IMR-90 (cell line): ENCODE measurements around the gene DNAJC12. TPM values are rescaled to one million over a fixed set of nuclear protein-coding genes. Genes with fewer than 3 reads are reported as not detected.

Source experiments
- ATAC-seq: fragments of 200-7000 bp; cut with Tn5 transposase; 2 replicates; pipeline ENCODE4 v1.9.1; 2020; ENCODE audit warnings: low read depth, mild to moderate bottlenecking, moderate library complexity
- BruUV-seq: library from RNA; stranded (reverse); fragments of 400-500 nt; replicated peaks from 2 replicates; lab custom pipeline; 2021; lab: Mats Ljungman, UMichigan
- CTCF ChIA-PET: fragments of 300-600 bp; formaldehyde crosslinking; extraction: SDS; loops from one replicate; lab custom pipeline; 2021; ENCODE audit warnings: antibody characterized with exemption; lab: Yijun Ruan, JAX
- POLR2A ChIA-PET: fragments of 300-600 bp; sonication (Branson Sonifier 250); formaldehyde crosslinking; loops from one replicate; lab custom pipeline; 2022; ENCODE audit warnings: antibody characterized with exemption; ENCODE audit not compliant: unreplicated experiment; lab: Charles Lee
- DNase-seq: peaks from one replicate; pipeline ENCODE4 v3.0.0; 2013
- H2AFZ ChIP-seq: replicated peaks from 2 replicates; pipeline ENCODE3; 2013; ENCODE audit warnings: low read length, mild to moderate bottlenecking; ENCODE audit not compliant: poor library complexity
- H2AK5ac ChIP-seq: 2 replicates; pipeline ENCODE4 v1.6.1; 2013; ENCODE audit warnings: low read depth, low read length, inconsistent platforms
- H2AK9ac ChIP-seq: replicated peaks from 2 replicates; pipeline ENCODE3; 2013; ENCODE audit warnings: mild to moderate bottlenecking, low read depth, low read length, moderate library complexity; ENCODE audit not compliant: poor library complexity
- H2BK120ac ChIP-seq: 2 replicates; pipeline ENCODE4 v1.6.1; 2013; ENCODE audit warnings: low read depth, low read length, inconsistent platforms
- H2BK15ac ChIP-seq: 3 replicates; pipeline ENCODE4 v1.6.1; 2013; ENCODE audit warnings: low read depth, low read length, inconsistent platforms
- H2BK20ac ChIP-seq: 2 replicates; pipeline ENCODE4 v1.6.1; 2013; ENCODE audit warnings: low read depth, mild to moderate bottlenecking, inconsistent platforms, low read length, moderate library complexity
- H2BK5ac ChIP-seq: 2 replicates; pipeline ENCODE4 v1.6.1; 2013; ENCODE audit warnings: mild to moderate bottlenecking, low read depth, low read length, inconsistent platforms; ENCODE audit not compliant: poor library complexity, severe bottlenecking
- H3K14ac ChIP-seq: replicated peaks from 2 replicates; pipeline ENCODE4 v1.6.1; 2013; ENCODE audit warnings: low read depth, low read length, inconsistent platforms
- H3K18ac ChIP-seq: 2 replicates; pipeline ENCODE4 v1.6.1; 2013; ENCODE audit warnings: low read depth, low read length, control low read depth
- H3K23ac ChIP-seq: 2 replicates; pipeline ENCODE4 v1.6.1; 2013; ENCODE audit warnings: low read depth, low read length, inconsistent platforms
- H3K27ac ChIP-seq: 2 replicates; pipeline ENCODE4 v1.5.1; 2013; ENCODE audit warnings: mild to moderate bottlenecking, control low read depth, low read length; ENCODE audit not compliant: insufficient read depth
- H3K27me3 ChIP-seq: 2 replicates; pipeline ENCODE4 v1.6.1; 2013; ENCODE audit warnings: low read length; ENCODE audit not compliant: control insufficient read depth, insufficient read depth
- H3K36me3 ChIP-seq: 2 replicates; pipeline ENCODE4 v1.6.1; 2013; ENCODE audit warnings: low read length, mixed read lengths; ENCODE audit not compliant: control insufficient read depth, insufficient read depth
- H3K4ac ChIP-seq: 2 replicates; pipeline ENCODE4 v1.6.1; 2013; ENCODE audit warnings: low read depth, low read length, inconsistent platforms
- H3K4me1 ChIP-seq: 2 replicates; pipeline ENCODE4 v1.6.1; 2013; ENCODE audit warnings: low read length, mixed read lengths; ENCODE audit not compliant: control insufficient read depth, insufficient read depth
- H3K4me2 ChIP-seq: 2 replicates; pipeline ENCODE4 v1.6.1; 2013; ENCODE audit warnings: low read depth, mild to moderate bottlenecking, control low read depth, low read length, moderate library complexity
- H3K4me3 ChIP-seq: 2 replicates; pipeline ENCODE4 v1.5.1; 2013; ENCODE audit warnings: low read depth, mild to moderate bottlenecking, control low read depth, low read length, moderate library complexity; ENCODE audit not compliant: insufficient read depth
- H3K56ac ChIP-seq: 2 replicates; pipeline ENCODE4 v1.6.1; 2013; ENCODE audit warnings: low read length, inconsistent platforms; ENCODE audit not compliant: insufficient read depth; ENCODE audit errors: extremely low read depth
- H3K79me1 ChIP-seq, 2 experiments: 2 replicates each; pipeline ENCODE4 v1.6.1; 2013; ENCODE audit warnings: low read length in 2 of 2, inconsistent platforms in 1 of 2, low read depth in 1 of 2
- H3K9ac ChIP-seq: 2 replicates; pipeline ENCODE4 v1.6.1; 2013; ENCODE audit warnings: low read depth, low read length, control low read depth
- H3K9me1 ChIP-seq: 2 replicates; pipeline ENCODE4 v1.6.1; 2013; ENCODE audit warnings: low read length, inconsistent platforms; ENCODE audit not compliant: insufficient read depth
- H3K9me3 ChIP-seq: 2 replicates; pipeline ENCODE4 v1.6.1; 2013; ENCODE audit warnings: low read length; ENCODE audit not compliant: control insufficient read depth, insufficient read depth
- H4K20me1 ChIP-seq: 2 replicates; pipeline ENCODE4 v1.6.1; 2013; ENCODE audit warnings: low read length, inconsistent platforms; ENCODE audit not compliant: insufficient read depth
- H4K5ac ChIP-seq: 2 replicates; pipeline ENCODE4 v1.6.1; 2013; ENCODE audit warnings: mild to moderate bottlenecking, low read depth, low read length, control low read depth
- H4K8ac ChIP-seq, 2 experiments: 2 replicates each; pipeline ENCODE4 v1.6.1; 2013; ENCODE audit warnings: low read depth in 2 of 2, low read length in 2 of 2, control low read depth in 1 of 2, inconsistent platforms in 1 of 2
- H4K91ac ChIP-seq: 2 replicates; pipeline ENCODE4 v1.6.1; 2013; ENCODE audit warnings: low read depth, low read length, inconsistent platforms; ENCODE audit not compliant: insufficient read depth
- BHLHE40 ChIP-seq: fragments of 150-350 bp; IDR thresholded peaks from 2 replicates; pipeline ENCODE4 v1.6.1; 2016; ENCODE audit warnings: mild to moderate bottlenecking, low read depth, low read length
- FOS ChIP-seq: fragments of 150-350 bp; IDR thresholded peaks from 2 replicates; pipeline ENCODE4 v1.6.1; 2016; ENCODE audit warnings: low read depth, low read length
- MAFK ChIP-seq: IDR thresholded peaks from 2 replicates; pipeline ENCODE4 v1.6.1; 2012; ENCODE audit warnings: low read depth, low read length, improper control_type of control experiment
- MAZ ChIP-seq: IDR thresholded peaks from 2 replicates; pipeline ENCODE4 v1.6.1; 2012; ENCODE audit warnings: low read depth, mild to moderate bottlenecking, low read length, improper control_type of control experiment, moderate library complexity, borderline replicate concordance
- NFE2L2 ChIP-seq: fragments of 150-350 bp; IDR thresholded peaks from 2 replicates; pipeline ENCODE4 v1.6.1; 2016; ENCODE audit warnings: low read depth, mild to moderate bottlenecking, low read length
- POLR2A ChIP-seq: IDR thresholded peaks from 2 replicates; pipeline ENCODE4 v1.6.1; 2012; ENCODE audit warnings: mild to moderate bottlenecking, low read depth, low read length
- RFX5 ChIP-seq: IDR thresholded peaks from 2 replicates; pipeline ENCODE4 v1.8.0; 2012; ENCODE audit warnings: low read depth, mild to moderate bottlenecking, low read length, moderate library complexity
- SMC3 ChIP-seq: fragments of 150-350 bp; IDR thresholded peaks from 2 replicates; pipeline ENCODE4 v1.6.1; 2016; ENCODE audit warnings: low read depth, mild to moderate bottlenecking, antibody characterized with exemption, low read length, moderate library complexity
- WGBS, 2 experiments: methylation state at CpG; one replicate each; pipeline versions ENCODE4 v1.1.5 to v1.1.7; 2013; ENCODE audit warnings: missing lambda C conversion rate in 2 of 2; ENCODE audit not compliant: insufficient read length in 1 of 2; ENCODE audit errors: extremely low coverage in 2 of 2; 5-methylcytosine and 5-hydroxymethylcytosine counted together
- dilution Hi-C: fragments of 300-500 bp; cut with HindIII; formaldehyde crosslinking; loops from one replicate; pipeline ENCODE4 v1.14.3; 2018; ENCODE audit warnings: low sequenced_read_pairs; ENCODE audit not compliant: unreplicated experiment
- in situ Hi-C: fragments of 300-500 bp; cut with MboI; formaldehyde crosslinking; loops from 3 replicates; pipeline ENCODE4 v1.14.3; 2019; ENCODE audit warnings: low sequenced_read_pairs, inconsistent platforms, mixed read lengths
- intact Hi-C: fragments of 100-400 bp; cut with micrococcal nuclease; formaldehyde crosslinking; loops from 2 replicates; pipeline ENCODE4 v1.10.0; 2022
- polyA plus RNA-seq, 3 experiments: library from polyadenylated mRNA; depleted of rRNA; stranded (reverse); fragments of >200 nt; gene quantifications; 2 replicates each; pipeline ENCODE4 v1.2.3, GENCODE V29; 2012; ENCODE audit warnings: low replicate concordance in 1 of 3
- total RNA-seq: library from RNA; depleted of rRNA; stranded (reverse); fragments of >200 nt; gene quantifications from 2 replicates; pipeline ENCODE4 v1.2.3, GENCODE V29; 2012
- TF ChIP-seq, protein P1 (sequence below): fragments of 150-350 bp; IDR thresholded peaks from 2 replicates; pipeline ENCODE4 v1.6.1; 2017; ENCODE audit warnings: mild to moderate bottlenecking, antibody characterized with exemption, low read length, low read depth

DNAJC12 gene
- total and polyA plus RNA-seq, 2 of the 4 experiments (the other 2 are of a cell fraction), result 2.3 to 2.9 TPM

DNA sequence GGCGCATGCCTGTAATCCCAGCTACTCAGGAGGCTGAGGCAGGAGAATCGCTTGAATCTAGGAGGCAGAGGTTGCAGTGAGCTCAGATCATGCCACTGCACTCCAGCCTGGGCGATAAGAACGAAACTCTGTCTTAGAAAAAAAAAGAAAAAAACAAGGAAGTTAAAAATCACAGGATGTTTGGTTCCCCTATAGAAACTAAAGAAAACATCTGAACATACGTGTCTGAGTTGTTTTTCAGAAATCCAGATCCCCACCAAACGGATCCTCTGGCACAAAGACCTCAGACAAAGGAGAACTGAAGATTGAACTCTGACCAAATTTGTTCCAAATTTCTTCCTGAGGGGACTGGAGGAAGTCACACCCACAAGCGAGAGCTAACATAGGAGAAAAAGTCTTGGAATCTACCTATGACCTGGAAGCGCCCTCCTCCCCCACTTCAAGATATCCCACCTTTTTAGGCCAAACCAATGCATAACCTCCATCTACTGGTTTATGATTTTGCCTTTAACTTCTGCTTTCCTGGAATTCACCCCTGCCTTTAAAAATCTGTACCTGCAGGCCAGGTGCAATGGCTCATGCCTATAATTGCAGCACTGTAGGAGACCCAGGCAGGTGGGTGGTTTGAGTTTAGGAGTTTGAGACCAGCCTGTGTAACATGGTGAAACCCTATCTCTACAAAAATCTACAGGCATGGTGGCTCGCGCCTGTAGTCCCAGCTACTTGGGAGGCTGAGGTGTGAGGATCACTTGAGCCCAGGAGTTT is 26.8 kb upstream of the DNAJC12 start:
- CTCF ChIA-PET, result no interaction called here

More for the DNA sequence above, 26.8 kb upstream of the DNAJC12 start:
- Histone ChIP-seq H2BK120ac (no peak overlapping the region), H3K4me1 (no peaks in the 10 kb centered on the region), H4K8ac (no peak overlapping the region), H4K91ac (no peak overlapping the region), H3K56ac (no peak overlapping the region), H2BK5ac (no peak overlapping the region), H3K36me3 (no peaks in the 10 kb centered on the region), H3K4me3 (no peak overlapping the region), H3K4ac (no peak overlapping the region), H2AK5ac (no peak overlapping the region), H3K79me1 (no peaks in the 10 kb centered on the region), H3K14ac (no peak overlapping the region), H3K27me3 (no peaks in the 10 kb centered on the region), H2BK15ac (no peak overlapping the region), H2BK20ac (no peak overlapping the region), H3K9me3 (no peaks in the 10 kb centered on the region), H2AFZ (no peak overlapping the region), H3K23ac (no peak overlapping the region), H3K9ac (no peak overlapping the region), H3K4me2 (no peak overlapping the region), H2AK9ac (no peak overlapping the region), H4K5ac (no peak overlapping the region), H3K18ac (no peak overlapping the region), H3K9me1 (no peaks in the 10 kb centered on the region), H4K20me1 (no peaks in the 10 kb centered on the region), H3K27ac (no peak overlapping the region)
- dilution Hi-C loops (no loop called here), intact Hi-C loops (no loop called here), in situ Hi-C loops (loop anchor here (25.0 kb wide), 2 partner anchors 323 to 423 kb away; no protein-coding TSS in a partner anchor)
- BruUV-seq, result no TSS peak
- ATAC-seq (no peak), DNase-seq (no peak)
- TF ChIP-seq SMC3 (no peak), MAZ (no peak), MAFK (no peak), NFE2L2 (no peak), FOS (no peak), BHLHE40 (no peak), RFX5 (no peak), POLR2A (no peak)
- TF ChIP-seq, protein P1, sequence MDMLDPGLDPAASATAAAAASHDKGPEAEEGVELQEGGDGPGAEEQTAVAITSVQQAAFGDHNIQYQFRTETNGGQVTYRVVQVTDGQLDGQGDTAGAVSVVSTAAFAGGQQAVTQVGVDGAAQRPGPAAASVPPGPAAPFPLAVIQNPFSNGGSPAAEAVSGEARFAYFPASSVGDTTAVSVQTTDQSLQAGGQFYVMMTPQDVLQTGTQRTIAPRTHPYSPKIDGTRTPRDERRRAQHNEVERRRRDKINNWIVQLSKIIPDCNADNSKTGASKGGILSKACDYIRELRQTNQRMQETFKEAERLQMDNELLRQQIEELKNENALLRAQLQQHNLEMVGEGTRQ, result no peak
- POLR2A ChIA-PET, result no interaction called here
- WGBS, 2 experiments, result 90% methylated on average over 2 of the region's 10 CpGs; no CpG with 5 or more reads in 1 of the 2 experiments
